ENCODE results near the gene MYO5B.

DNA sequence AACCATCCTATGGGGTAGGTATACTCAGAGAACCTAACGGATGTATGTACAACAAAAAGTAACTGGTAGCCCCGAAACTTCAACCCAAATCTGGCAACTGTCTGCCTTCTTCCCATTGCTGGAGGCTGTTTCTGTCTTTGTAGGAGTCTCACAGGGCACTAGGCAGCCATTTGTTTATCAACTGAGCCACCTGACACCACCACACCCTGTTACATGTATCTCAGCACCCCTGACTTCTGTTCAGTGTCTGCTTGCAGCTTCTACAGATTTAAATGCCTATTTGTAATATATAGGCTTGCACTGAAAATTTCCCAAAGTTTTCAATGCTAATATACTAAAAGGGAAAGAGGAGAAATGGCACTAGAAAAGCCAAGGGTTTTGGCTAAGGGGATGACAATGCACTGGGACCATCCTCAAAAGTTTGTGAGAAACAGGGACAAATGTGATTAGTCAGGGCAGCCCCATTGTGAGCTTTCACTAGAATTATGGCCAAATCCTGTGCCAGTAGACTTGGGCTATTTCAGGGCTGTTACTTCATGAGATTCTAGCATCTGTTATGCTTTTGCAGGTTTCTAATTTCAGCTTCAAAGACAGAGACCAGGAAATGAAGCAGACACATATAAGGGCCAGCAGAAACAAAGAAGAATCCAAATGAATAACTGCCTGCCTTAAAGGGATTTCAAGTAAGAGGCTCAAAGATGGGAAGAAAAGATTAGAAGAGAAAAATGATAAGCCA lies 103.3 kb downstream of the MYO5B start:
- TF ChIP-seq CTCF (IDR thresholded peaks at IDR 0.05) (no peak), ZFX (IDR thresholded peaks at IDR 0.05; ENCODE audit: borderline replicate concordance) (no peak)

Measured in 22Rv1 (cell line).